Tibial nerve (tissue), 4 donors: Measurements from ENCODE around the gene ADAMTS2.

Experiments used
- CTCF ChIP-seq, 5 experiments: fragments of 200-600 bp in 3 of 5; fragments of 450-650 bp in 2 of 5; sonication (generic) in 3 of 5; IDR thresholded peaks; one replicate each; pipeline ENCODE4 v1.5.1; 2016 to 2019; ENCODE audit warnings: antibody characterized with exemption in 5 of 5, mild to moderate bottlenecking in 3 of 5, moderate library complexity in 2 of 5
- EP300 ChIP-seq, 2 donors: sonication (generic); formaldehyde crosslinking; IDR thresholded peaks; one replicate each; pipeline ENCODE4 v1.6.1; 2017; ENCODE audit warnings: antibody characterized with exemption in 2 of 2, mild to moderate bottlenecking in 1 of 2
- POLR2A ChIP-seq, 2 donors: fragments of 450-650 bp; IDR thresholded peaks; one replicate each; pipeline ENCODE4 v1.6.1; 2017; ENCODE audit warnings: antibody characterized with exemption in 2 of 2, mild to moderate bottlenecking in 2 of 2, moderate library complexity in 2 of 2

- no peak for TF ChIP-seq CTCF (IDR thresholded peaks at IDR 0.05)
- TF ChIP-seq POLR2A (IDR thresholded peaks at IDR 0.05): no peak
- peak in 1 of 2 donors; percentile 19 for TF ChIP-seq EP300 (IDR thresholded peaks at IDR 0.05)
Observed at GRCh38 chr5:179284751-179285631, 60.3 kb downstream of the ADAMTS2 start.
